Activated naive CD4-positive, alpha-beta T cell treated with anti-CD3 and anti-CD28 coated beads for 36 hours (primary cell): Measurements from ENCODE around the gene FAS. TPM values are rescaled to one million over a fixed set of nuclear protein-coding genes. Genes with fewer than 3 reads are reported as not detected.

Source experiments
- CTCF ChIA-PET: fragments of 350-600 bp; sonication (Branson Sonifier 250); formaldehyde crosslinking; loops from one replicate; lab custom pipeline; 2021; ENCODE audit warnings: antibody characterized with exemption; lab: Charles Lee
- DNase-seq: peaks from one replicate; pipeline ENCODE4 v3.0.0-alpha.2; 2020
- H3K27ac Mint-ChIP-seq: one replicate; pipeline ENCODE4 v1.8.0; 2021; ENCODE audit warnings: mild to moderate bottlenecking, mixed read lengths
- H3K27me3 Mint-ChIP-seq: one replicate; pipeline ENCODE4 v1.8.0; 2021; ENCODE audit warnings: low read depth, mixed read lengths
- H3K36me3 Mint-ChIP-seq: one replicate; pipeline ENCODE4 v1.8.0; 2021; ENCODE audit warnings: low read depth, mixed read lengths
- H3K4me1 Mint-ChIP-seq: one replicate; pipeline ENCODE4 v1.8.0; 2021; ENCODE audit warnings: low read depth, mixed read lengths
- H3K4me3 Mint-ChIP-seq: one replicate; pipeline ENCODE4 v1.8.0; 2021; ENCODE audit warnings: mild to moderate bottlenecking, moderate library complexity, mixed read lengths
- H3K9me3 Mint-ChIP-seq: one replicate; pipeline ENCODE4 v1.8.0; 2021; ENCODE audit warnings: mixed read lengths
- intact Hi-C: fragments of 100-400 bp; cut with micrococcal nuclease; formaldehyde crosslinking; loops from one replicate; pipeline ENCODE4 v1.15.1; 2023
- total RNA-seq, 2 experiments: library from RNA; stranded (reverse); gene quantifications; one replicate each; pipeline ENCODE4 v1.2.3, GENCODE V29; 2021

FAS gene
- total RNA-seq, 2 experiments from 2014 or later = 69.3 to 72.9 TPM

DNA sequence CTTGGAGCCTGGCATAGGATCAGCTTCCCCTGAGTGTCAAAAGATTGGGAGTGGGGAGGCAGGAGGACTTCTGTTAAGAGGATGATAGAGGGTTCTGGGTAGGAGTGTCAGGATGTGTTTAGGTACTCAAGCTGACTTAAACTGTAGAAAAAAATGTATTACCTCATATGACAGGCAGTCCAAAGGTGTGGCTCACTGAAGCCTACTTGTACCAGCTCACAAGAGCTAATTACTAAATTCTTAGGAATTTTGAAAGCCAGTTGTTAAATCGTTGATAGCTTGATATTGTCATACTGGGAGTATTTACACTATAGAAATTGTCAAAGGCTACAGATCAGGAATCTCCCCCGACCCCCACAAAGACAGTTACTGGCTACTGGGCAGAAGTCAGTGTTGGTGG is 32.1 kb downstream of the FAS start:
- H3K4me1 Mint-ChIP-seq = no peaks in the 10 kb centered on the region
- no peaks in the 10 kb centered on the region for H3K27me3 Mint-ChIP-seq
- DNase-seq = no peak
- peaks cover 4% of the 10 kb centered on the region for H3K9me3 Mint-ChIP-seq
- peaks cover 21% of the 10 kb centered on the region for H3K36me3 Mint-ChIP-seq
- no peak overlapping the region for H3K4me3 Mint-ChIP-seq
- CTCF ChIA-PET = interaction anchor here (0.8 to 1.5 kb wide), 5 partner anchors 9 to 191 kb away, joined by 3 to 5 read pairs (median 3); no protein-coding TSS in a partner anchor
- intact Hi-C loops = no loop called here
- H3K27ac Mint-ChIP-seq = no peak overlapping the region

- Mint-ChIP-seq H3K9me3 (no peaks in the 10 kb centered on the region), H3K27me3 (no peaks in the 10 kb centered on the region), H3K4me1 (peaks cover 4% of the 10 kb centered on the region), H3K4me3 (no peak overlapping the region), H3K36me3 (peaks cover 7% of the 10 kb centered on the region), H3K27ac (no peak overlapping the region)
- no peak for DNase-seq
- intact Hi-C loops = no loop called here
- CTCF ChIA-PET = interaction anchor here (0.7 to 4.2 kb wide), 5 partner anchors 9 to 193 kb away, joined by 3 to 26 read pairs (median 21); partner anchors contain the start of gene CH25H
Observed at GRCh38 chr10:89025453-89025852, 34.9 kb downstream of the FAS start.

DNA sequence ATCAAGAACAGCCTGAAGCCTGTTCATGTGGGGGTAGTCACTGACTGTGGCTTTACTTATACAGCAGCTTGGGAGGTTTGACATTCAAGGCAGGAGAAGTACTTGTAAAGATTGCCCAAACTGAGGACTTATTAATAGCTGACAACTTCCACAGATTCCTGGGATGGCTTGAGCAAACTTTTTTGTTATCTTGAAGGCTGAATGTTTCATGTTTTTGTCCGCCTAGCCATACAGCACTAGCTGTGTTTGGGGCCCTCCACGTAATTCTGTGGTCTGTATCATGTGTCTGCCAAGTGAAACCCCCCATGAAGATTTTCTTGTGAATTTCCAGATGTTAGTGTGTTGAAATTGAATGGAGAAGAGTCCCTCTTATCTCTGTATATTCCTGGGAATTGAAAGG is 38.6 kb downstream of the FAS start:
- Mint-ChIP-seq H3K27me3 (no peaks in the 10 kb centered on the region), H3K27ac (no peak overlapping the region), H3K4me3 (no peak overlapping the region), H3K36me3 (no peaks in the 10 kb centered on the region), H3K9me3 (no peaks in the 10 kb centered on the region), H3K4me1 (peaks cover 22% of the 10 kb centered on the region)
- no peak for DNase-seq
- intact Hi-C loops = loop anchor here (1.0 to 2.0 kb wide), 5 partner anchors 38 to 194 kb away; partner anchors contain the start of genes CH25H and FAS
- CTCF ChIA-PET = interaction anchor here (0.6 to 4.6 kb wide), 47 partner anchors 9 to 359 kb away, joined by 3 to 99 read pairs (median 5); partner anchors contain the start of genes CH25H, FAS and LIPA

DNA sequence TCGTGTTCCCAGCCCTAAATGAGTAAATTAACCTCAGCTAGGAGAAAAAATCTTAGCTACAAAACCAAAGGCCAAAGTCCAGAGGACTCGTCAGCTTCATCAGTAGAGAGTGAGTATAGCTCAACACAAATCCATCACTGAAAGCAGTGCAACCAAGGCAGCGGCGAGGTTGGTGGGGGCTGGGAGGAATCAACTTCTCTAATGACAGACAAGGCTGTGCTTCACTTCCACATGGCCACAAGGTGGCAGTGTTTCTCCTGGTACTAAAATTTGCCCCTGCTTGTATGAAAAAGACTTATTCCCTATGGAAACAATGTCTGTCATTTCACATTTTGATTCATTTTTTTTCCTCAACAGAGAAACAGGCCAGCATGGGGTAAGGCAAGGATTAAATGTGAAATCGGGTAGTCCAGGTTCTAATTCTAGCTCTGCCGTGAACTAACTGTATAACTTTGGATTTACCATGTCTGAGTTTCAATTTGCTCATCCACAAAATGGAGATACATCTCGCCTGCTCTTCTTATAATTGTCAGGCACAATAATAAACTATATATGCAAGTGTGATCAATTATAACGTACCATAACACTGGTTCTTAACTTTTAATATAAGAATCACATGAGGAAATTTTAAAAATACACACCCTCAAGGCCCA is 39.3 kb downstream of the FAS start:
- CTCF ChIA-PET = interaction anchor here (0.6 to 4.6 kb wide), 53 partner anchors 8 to 360 kb away, joined by 3 to 99 read pairs (median 5); partner anchors contain the start of genes CH25H, FAS and LIPA
- no peaks in the 10 kb centered on the region for H3K27me3 Mint-ChIP-seq

GRCh38 chr10:89030791-89031190 is 40.2 kb downstream of the FAS start:
- no peak overlapping the region for H3K27ac Mint-ChIP-seq
- no peaks in the 10 kb centered on the region for H3K9me3 Mint-ChIP-seq
- peaks cover 22% of the 10 kb centered on the region for H3K4me1 Mint-ChIP-seq
- no peaks in the 10 kb centered on the region for H3K27me3 Mint-ChIP-seq
- H3K36me3 Mint-ChIP-seq = no peaks in the 10 kb centered on the region
- intact Hi-C loops = loop anchor here (1.0 to 10.0 kb wide), 4 partner anchors 95 to 534 kb away; no protein-coding TSS in a partner anchor
- no peak overlapping the region for H3K4me3 Mint-ChIP-seq
- no peak for DNase-seq
- CTCF ChIA-PET = interaction anchor here (0.6 to 4.6 kb wide), 20 partner anchors 12 to 320 kb away, joined by 3 to 99 read pairs (median 6); partner anchors contain the start of gene CH25H

More for the DNA sequence above, 39.3 kb downstream of the FAS start:
- H3K9me3 Mint-ChIP-seq = no peaks in the 10 kb centered on the region
- H3K4me3 Mint-ChIP-seq = no peak overlapping the region
- peak; percentile 85 for DNase-seq
- H3K36me3 Mint-ChIP-seq = no peaks in the 10 kb centered on the region
- H3K4me1 Mint-ChIP-seq = peaks cover 22% of the 10 kb centered on the region
- no peak overlapping the region for H3K27ac Mint-ChIP-seq
- intact Hi-C loops = loop anchor here (1.0 to 10.0 kb wide), 9 partner anchors 39 to 535 kb away; partner anchors contain the start of genes CH25H and FAS

- CTCF ChIA-PET = interaction anchor here (0.7 to 4.6 kb wide), 6 partner anchors 9 to 217 kb away, joined by 3 to 99 read pairs (median 27); partner anchors contain the start of gene CH25H
- intact Hi-C loops = loop anchor here (1.0 to 10.0 kb wide), 2 partner anchors 52 to 532 kb away; no protein-coding TSS in a partner anchor
- H3K27me3 Mint-ChIP-seq = no peaks in the 10 kb centered on the region
- no peaks in the 10 kb centered on the region for H3K9me3 Mint-ChIP-seq
- H3K36me3 Mint-ChIP-seq = no peaks in the 10 kb centered on the region
- DNase-seq = peak; percentile 58
- H3K27ac Mint-ChIP-seq = no peak overlapping the region
- no peak overlapping the region for H3K4me3 Mint-ChIP-seq
- peaks cover 22% of the 10 kb centered on the region for H3K4me1 Mint-ChIP-seq
Observed at GRCh38 chr10:89032141-89032891, 41.7 kb downstream of the FAS start.

DNA sequence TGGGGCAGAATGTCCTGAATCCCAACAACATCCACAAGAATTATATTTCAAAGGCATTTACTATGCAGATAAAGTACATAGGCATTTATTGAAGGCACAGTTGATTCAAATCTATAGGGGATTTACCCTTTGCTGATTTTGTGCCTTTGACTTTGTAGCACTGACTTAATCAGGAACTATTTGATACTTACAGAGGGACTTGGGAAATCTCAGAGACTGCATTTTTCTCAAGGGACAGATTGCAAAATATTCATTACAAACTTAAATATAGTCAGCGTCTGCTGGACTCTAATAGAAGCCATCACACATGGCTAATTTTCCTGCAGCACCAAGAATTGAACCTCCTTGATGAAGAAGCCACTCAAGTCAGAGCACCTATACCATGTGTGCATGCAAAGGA is 44.9 kb downstream of the FAS start:
- H3K36me3 Mint-ChIP-seq = no peaks in the 10 kb centered on the region
- H3K4me1 Mint-ChIP-seq = peaks cover 19% of the 10 kb centered on the region
- no peaks in the 10 kb centered on the region for H3K9me3 Mint-ChIP-seq
- CTCF ChIA-PET = interaction anchor here (1.0 to 1.2 kb wide), 2 partner anchors 46 to 179 kb away, joined by 3 to 5 read pairs; no protein-coding TSS in a partner anchor
- no peak for DNase-seq
- H3K27me3 Mint-ChIP-seq = peaks cover 2% of the 10 kb centered on the region
- no peak overlapping the region for H3K4me3 Mint-ChIP-seq
- H3K27ac Mint-ChIP-seq = no peak overlapping the region
- intact Hi-C loops = loop anchor here (10.0 kb wide), 1 partner anchor 529 kb away; no protein-coding TSS in a partner anchor

- Mint-ChIP-seq H3K36me3 (no peaks in the 10 kb centered on the region), H3K4me3 (no peak overlapping the region), H3K4me1 (peaks cover 10% of the 10 kb centered on the region), H3K9me3 (no peaks in the 10 kb centered on the region), H3K27me3 (peaks cover 2% of the 10 kb centered on the region), H3K27ac (no peak overlapping the region)
- no peak for DNase-seq
- CTCF ChIA-PET = interaction anchor here (1.1 to 1.2 kb wide), 2 partner anchors 20 to 180 kb away, joined by 3 to 4 read pairs; no protein-coding TSS in a partner anchor
- intact Hi-C loops = loop anchor here (10.0 kb wide), 1 partner anchor 528 kb away; no protein-coding TSS in a partner anchor
Observed at GRCh38 chr10:89037096-89037495, 46.5 kb downstream of the FAS start.

DNA sequence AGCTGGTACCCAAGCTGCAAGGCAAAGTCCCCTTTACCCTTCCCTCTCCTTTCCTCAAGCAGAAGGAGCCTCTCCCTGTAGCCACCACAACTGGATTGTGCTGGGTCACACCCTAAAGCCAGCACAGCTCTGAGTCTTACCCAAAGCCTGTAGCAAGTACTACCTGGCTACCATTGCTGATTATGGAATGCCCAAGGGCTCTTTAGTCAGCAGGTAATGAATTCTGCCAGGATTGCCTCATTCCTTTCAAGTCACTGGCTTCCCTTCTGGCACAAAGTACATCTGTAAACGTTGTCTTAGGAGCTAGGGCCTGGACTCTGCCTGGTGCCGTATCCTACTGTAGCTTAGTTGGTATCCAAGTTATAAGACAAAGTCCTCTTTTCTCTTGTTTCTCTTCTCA is 52.0 kb downstream of the FAS start:
- CTCF ChIA-PET = interaction anchor here (0.6 to 1.9 kb wide), 4 partner anchors 12 to 222 kb away, joined by 3 to 8 read pairs (median 4); no protein-coding TSS in a partner anchor
- H3K27ac Mint-ChIP-seq = no peak overlapping the region
- no peak overlapping the region for H3K4me3 Mint-ChIP-seq
- no peaks in the 10 kb centered on the region for H3K9me3 Mint-ChIP-seq
- peaks cover under 1% of the 10 kb centered on the region for H3K27me3 Mint-ChIP-seq
- no peaks in the 10 kb centered on the region for H3K4me1 Mint-ChIP-seq
- intact Hi-C loops = no loop called here
- DNase-seq = no peak
- no peaks in the 10 kb centered on the region for H3K36me3 Mint-ChIP-seq

DNA sequence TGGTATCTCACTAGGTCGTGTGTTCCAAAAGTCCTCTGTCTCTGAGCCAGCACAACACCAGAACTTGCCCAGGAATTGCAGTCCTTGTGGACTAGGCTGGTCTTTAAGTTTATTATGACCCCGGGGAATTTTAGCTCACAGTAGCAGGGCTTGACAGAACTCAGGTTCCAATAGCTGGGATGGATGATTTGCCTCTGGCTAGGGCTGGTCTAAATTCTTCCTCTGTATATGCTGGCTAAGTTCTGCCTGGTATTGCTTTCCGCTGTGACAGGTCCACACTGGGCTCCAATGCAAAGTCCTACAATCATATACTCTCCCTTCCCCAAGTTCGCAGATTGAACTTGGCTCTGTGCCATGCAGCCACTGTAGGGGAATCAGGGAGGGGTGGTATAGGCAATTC is 52.5 kb downstream of the FAS start:
- no peaks in the 10 kb centered on the region for H3K4me1 Mint-ChIP-seq
- H3K4me3 Mint-ChIP-seq = no peak overlapping the region
- H3K27ac Mint-ChIP-seq = no peak overlapping the region
- H3K27me3 Mint-ChIP-seq = no peaks in the 10 kb centered on the region
- intact Hi-C loops = no loop called here
- H3K9me3 Mint-ChIP-seq = no peaks in the 10 kb centered on the region
- DNase-seq = no peak
- H3K36me3 Mint-ChIP-seq = no peaks in the 10 kb centered on the region
- CTCF ChIA-PET = interaction anchor here (0.6 to 1.3 kb wide), 3 partner anchors 13 to 222 kb away, joined by 3 to 8 read pairs (median 3); no protein-coding TSS in a partner anchor

DNA sequence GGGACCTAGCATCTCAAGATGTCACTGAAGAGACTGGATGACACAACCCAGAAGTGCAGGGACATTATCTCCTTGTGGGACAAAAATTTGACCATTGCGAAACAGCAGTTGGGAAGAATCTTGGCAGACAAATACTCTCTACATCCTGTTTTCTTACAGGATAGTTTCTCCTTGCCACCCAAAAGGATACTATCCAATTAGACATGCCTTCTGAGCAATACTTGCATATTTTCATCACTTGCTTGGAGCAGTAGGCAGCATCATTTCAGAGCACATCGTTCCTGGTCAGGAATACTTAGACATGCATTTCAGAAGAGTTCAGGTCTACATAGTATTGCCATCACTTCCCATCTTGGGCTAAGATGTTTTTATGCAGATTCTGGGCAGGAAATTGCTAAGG is 56.8 kb downstream of the FAS start:
- Mint-ChIP-seq H3K36me3 (no peaks in the 10 kb centered on the region), H3K9me3 (no peaks in the 10 kb centered on the region), H3K27me3 (no peaks in the 10 kb centered on the region), H3K4me1 (no peaks in the 10 kb centered on the region), H3K4me3 (no peak overlapping the region), H3K27ac (no peak overlapping the region)
- intact Hi-C loops = no loop called here
- no peak for DNase-seq
- CTCF ChIA-PET = no interaction called here

DNA sequence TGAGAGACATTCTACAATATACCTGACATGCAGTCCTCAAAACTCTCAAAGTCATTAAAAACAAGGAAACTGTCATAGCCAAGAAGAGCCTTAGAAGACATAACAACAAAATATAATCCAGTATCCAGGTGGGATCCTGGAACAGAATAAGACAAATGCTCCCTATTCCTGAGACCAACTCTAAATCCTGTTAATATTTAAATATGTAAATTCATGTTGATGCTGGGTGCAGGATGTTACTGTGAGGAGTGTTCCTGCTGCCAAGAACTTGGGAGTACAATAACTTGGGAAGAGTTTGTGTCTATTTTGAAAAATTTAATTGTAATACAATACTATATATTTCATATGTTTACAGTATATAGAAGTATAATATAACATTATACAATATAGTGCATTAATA is 61.0 kb downstream of the FAS start:
- Mint-ChIP-seq H3K9me3 (no peaks in the 10 kb centered on the region), H3K27ac (no peak overlapping the region), H3K4me3 (no peak overlapping the region), H3K4me1 (no peaks in the 10 kb centered on the region), H3K36me3 (no peaks in the 10 kb centered on the region), H3K27me3 (no peaks in the 10 kb centered on the region)
- intact Hi-C loops = no loop called here
- no peak for DNase-seq
- CTCF ChIA-PET = no interaction called here
